ENCODE measurements around the gene PTN.

Gene PTN

GRCh38 chr7:137345799-137346449 lies 2.4 kb upstream of the PTN start (continued):
- TF ChIP-seq ZBTB10 (tag by site-specific recombination; IDR thresholded peaks at IDR 0.05): no peak
- no peak for TF ChIP-seq RBAK (tag by site-specific recombination; IDR thresholded peaks at IDR 0.05)
- TF ChIP-seq ZNF10 (tag by site-specific recombination; IDR thresholded peaks at IDR 0.05): no peak

DNA sequence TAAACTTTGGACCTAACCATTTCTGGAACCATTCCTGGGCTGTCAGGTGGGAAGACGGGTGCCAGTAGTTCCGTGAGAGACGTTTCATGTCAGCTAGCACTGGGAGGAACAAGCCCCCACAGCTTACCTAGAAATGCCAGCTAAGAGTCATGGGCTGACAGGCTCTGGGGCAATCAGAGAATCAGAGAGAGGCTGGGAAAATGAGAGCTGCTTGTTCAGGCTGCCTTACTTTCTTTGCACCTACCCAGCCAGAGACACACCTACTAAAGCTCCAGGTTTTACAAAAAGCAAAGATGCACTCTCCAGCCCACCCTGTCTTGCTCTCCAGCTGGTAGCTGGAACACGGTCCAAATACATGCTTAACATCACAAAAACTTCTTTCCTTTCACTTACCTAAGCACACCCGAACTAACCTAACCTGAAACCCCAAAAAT lies 688 bp downstream of the PTN start:
- ChIA-PET CTCF (no interaction called here), POLR2A (no interaction called here)
- Histone ChIP-seq H3K9me3 (ENCODE audit: control insufficient read depth, insufficient read depth, low read depth, low read length) (no peaks in the 10 kb centered on the region), H3K4me1 (ENCODE audit: control insufficient read depth, insufficient read depth, low read length) (no peaks in the 10 kb centered on the region), H3K36me3 (ENCODE audit: control insufficient read depth in 2 of 2, insufficient read depth in 1 of 2, low read length in 2 of 2) (no peaks in the 10 kb centered on the region), H3K4me3 (ENCODE audit: low read depth, low read length) (peak overlapping the region; percentile 50), H3K27ac (ENCODE audit: extremely low read depth, low read depth, low read length) (no peak overlapping the region)
- TF ChIP-seq ZNF311 (tag by site-specific recombination; IDR thresholded peaks at IDR 0.05; ENCODE audit: borderline replicate concordance) (no peak), ZNF2 (tag by site-specific recombination; IDR thresholded peaks at IDR 0.05) (no peak), GLI4 (tag by site-specific recombination; IDR thresholded peaks at IDR 0.05) (no peak), ZNF571 (tag by site-specific recombination; IDR thresholded peaks at IDR 0.05) (no peak), ZNF184 (tag by site-specific recombination; IDR thresholded peaks at IDR 0.05) (no peak), ZNF239 (tag by site-specific recombination; IDR thresholded peaks at IDR 0.05) (no peak), ZNF335 (tag by site-specific recombination; conservative IDR thresholded peaks at IDR 0.05) (no peak), ZNF623 (tag by site-specific recombination; IDR thresholded peaks at IDR 0.05) (no peak), ZNF518A (tag by site-specific recombination; conservative IDR thresholded peaks at IDR 0.05; ENCODE audit: low read depth) (no peak), ZNF24 (tag by site-specific recombination; IDR thresholded peaks at IDR 0.05) (no peak), ZNF776 (tag by site-specific recombination; IDR thresholded peaks at IDR 0.05; ENCODE audit: borderline replicate concordance) (no peak), ZNF600 (tag by site-specific recombination; IDR thresholded peaks at IDR 0.05) (no peak), ZNF664 (tag by site-specific recombination; IDR thresholded peaks at IDR 0.05) (no peak), ZNF248 (tag by site-specific recombination; IDR thresholded peaks at IDR 0.05) (no peak), ZNF561 (tag by site-specific recombination; IDR thresholded peaks at IDR 0.05; ENCODE audit: borderline replicate concordance) (no peak), KLF9 (tag by site-specific recombination; IDR thresholded peaks at IDR 0.05; ENCODE audit: low read depth) (no peak), TCF7L2 (IDR thresholded peaks at IDR 0.05; ENCODE audit: borderline replicate concordance, low read depth, low read length) (no peak), SCRT2 (tag by site-specific recombination; IDR thresholded peaks at IDR 0.05) (no peak)
- TF ChIP-seq, protein P1, sequence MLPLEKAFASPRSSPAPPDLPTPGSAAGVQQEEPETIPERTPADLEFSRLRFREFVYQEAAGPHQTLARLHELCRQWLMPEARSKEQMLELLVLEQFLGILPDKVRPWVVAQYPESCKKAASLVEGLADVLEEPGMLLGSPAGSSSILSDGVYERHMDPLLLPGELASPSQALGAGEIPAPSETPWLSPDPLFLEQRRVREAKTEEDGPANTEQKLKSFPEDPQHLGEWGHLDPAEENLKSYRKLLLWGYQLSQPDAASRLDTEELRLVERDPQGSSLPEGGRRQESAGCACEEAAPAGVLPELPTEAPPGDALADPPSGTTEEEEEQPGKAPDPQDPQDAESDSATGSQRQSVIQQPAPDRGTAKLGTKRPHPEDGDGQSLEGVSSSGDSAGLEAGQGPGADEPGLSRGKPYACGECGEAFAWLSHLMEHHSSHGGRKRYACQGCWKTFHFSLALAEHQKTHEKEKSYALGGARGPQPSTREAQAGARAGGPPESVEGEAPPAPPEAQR (tag by site-specific recombination; IDR thresholded peaks at IDR 0.05): no peak

All from HEK293 (cell line).